NCI-H2196 (cell line): ENCODE measurements around the gene EFCAB11.

Experiments
- DNase-seq: peaks from one replicate; lab custom pipeline; 2025; ENCODE audit not compliant: unreplicated experiment; lab: John Stamatoyannopoulos, UW

The EFCAB11 gene

GRCh38 chr14:89957791-89958190, 3.3 kb upstream of the EFCAB11 start:
- no peak for DNase-seq

DNA sequence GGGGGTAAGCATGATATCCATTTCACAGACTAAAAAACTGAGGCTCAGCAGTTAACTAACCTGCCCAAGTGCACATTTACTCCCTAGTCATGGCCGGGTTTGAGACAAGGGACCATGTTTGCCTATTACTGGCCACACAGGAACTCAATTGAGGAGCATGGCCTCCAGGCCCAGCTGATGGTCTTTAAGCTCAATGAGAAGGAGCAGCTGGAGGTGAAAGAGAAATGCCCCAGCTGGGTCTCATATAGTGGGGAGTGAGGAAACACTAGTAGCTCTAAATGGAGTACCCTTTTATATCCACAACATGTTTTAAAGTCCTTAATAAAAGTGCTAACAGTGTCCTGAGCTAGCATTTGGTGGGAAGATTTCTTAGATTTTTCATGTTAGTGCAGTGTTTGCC, 2.8 kb upstream of the EFCAB11 start:
- no peak for DNase-seq

GRCh38 chr14:89956661-89957009, 2.1 kb upstream of the EFCAB11 start:
- DNase-seq: no peak

DNA sequence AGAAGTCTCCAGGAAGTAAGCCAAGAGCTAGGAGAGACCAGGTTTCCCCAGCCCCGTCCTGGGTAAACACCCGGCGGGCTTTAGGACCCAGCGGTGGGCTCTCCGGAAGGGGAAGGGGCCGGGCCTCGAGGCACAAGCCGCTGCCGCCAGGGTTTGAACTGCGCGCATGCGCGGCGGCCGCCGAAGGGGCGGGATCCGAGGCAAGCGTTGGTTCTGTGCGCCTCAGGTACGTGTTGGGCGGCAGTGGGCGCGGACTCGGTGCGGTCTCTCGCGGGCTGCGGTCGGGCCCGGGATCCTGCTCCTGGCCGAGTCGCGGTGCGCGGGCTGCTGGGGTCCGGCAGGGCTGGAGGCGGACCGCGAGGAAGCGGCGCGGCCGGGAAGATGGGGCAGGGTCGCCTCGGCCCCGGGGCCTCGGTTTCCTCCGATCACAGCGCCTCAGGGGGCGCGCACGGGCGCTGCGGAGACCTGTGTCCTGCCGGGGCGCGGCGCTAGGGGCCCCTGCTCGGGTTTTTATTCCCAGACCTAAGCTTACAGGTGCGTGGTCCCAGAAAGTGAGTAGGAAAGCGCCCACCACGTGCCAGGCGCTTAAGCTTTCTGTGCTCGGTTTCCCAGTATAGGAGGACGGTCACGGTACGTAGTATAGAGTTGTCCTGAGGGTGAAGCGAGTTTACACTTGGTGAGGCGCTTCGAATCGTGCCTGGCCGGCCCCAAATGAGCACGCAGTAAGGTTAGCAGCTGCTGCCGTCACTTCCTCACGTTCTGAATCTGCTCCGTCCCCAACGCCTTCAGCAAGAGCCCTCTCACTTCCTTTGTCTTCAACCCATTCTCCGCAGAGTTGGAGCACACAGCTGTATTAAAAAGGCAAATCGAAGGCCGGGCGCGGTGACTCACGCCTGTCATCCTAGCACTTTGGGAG, 1.5 kb upstream of the EFCAB11 start, which contains the start of gene TDP1:
TDP1 (plus strand) TSS at position 183 of the 916 bp plus-strand sequence. CDS start 7,188 bp downstream, outside the sequence.
- peak; percentile 90 for DNase-seq

GRCh38 chr14:89955022-89955744, 653 bp upstream of the EFCAB11 start:
- no peak for DNase-seq

DNA sequence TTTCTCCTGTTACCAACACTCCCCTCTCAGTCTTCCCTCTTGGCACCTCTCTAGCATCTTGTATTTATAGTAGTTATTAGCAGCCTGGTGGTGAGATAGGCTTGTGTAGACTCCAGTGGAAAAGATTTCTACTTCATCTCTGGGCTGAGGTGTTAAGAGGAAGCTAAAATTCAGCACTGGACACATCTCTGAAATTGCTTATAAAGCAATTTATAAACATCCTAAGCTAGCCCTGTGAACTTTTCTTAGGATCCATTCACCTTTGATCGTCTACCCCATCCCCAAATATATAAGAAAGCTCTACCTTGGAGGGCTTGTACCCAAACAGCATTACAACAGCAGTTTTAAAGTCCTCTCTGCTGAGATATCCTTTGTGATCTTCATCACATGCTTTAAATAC, 928 bp downstream of the EFCAB11 start:
- DNase-seq: no peak

DNA sequence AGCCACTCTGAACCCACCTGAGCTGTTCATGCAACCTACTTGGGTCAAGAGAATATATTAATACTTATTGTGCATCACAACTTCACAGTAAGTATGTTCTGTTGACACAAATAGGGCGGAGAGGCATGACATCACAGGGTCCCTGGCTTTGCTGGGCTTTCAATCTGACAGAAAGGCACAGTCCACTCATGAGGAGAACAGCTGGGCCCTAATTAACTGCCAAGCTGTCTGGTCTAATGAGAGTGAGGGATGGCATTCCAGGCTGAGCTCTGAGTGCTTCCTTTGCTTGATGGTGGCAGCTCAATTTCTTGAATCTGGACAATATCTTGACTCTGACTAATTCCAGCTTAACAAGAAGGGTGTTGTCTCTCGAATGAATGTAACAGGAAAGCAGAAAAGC, 2.0 kb downstream of the EFCAB11 start:
- DNase-seq: no peak

DNA sequence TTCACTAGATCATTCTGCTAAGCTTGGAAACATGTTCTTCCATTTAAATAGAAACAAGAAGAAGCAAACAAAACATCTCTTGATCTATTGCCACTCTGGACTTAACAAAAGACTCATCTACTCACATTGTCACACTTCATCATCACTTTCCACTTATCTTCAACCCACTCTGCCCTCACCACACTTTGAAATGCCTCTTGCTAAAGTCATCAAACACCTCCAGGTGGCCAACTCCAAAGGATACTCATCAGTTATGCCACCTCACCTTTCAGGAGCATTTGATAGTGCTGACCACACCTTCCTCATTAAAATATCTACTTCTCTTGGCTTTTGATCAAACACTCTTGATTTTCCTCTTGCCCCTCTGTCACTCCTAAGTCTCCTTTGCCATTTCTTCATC, 7.2 kb downstream of the EFCAB11 start:
- no peak for DNase-seq

DNA sequence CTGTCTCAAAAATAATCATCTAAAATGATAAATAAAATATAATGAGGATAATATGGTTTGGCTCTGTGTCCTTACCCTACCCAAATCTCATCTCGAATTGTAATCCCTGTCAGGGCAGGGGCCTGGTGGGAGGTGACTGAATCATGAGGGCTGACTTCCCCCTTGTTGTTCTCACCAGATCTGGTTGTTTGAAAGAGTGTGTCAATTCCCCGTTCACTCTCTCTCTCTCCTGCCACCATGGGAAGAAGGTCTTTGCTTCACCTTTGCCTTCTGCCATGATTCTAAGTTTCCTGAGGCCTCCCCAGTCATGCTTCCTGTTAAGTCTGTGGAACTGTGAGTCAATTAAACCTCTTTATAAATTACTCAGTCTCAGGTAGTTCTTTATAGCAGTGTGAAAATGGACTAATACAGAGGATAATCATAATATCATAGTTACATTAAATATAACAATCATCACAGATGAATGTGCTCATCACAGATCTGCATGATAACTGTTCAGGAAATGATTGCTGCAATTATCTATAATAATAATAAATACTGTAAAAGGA, 12.6 kb downstream of the EFCAB11 start:
- no peak for DNase-seq

DNA sequence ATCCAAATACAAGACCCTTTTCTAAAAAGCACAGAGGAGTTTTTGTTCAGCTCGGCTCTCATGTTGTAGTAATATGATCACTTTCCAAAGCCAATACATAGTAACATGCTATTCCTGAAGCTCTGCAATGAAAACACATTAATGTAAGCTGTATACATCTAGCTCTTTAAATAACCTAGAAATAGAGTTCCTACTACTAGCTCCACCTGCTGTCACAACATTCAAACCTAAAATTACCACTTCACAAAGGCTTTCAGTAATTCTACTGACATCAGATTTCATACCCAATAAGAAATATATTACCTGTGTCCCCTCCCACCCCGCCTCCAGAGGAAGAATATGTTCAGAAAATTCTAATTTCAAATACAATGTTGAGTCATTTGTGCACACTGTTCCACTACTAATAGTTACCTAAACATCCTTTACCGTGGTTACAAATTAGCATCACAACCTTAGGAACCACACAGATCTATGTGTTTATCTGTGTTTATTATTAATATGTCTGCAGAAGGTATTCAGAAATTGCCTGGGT, 17.8 kb downstream of the EFCAB11 start:
- DNase-seq: no peak

DNA sequence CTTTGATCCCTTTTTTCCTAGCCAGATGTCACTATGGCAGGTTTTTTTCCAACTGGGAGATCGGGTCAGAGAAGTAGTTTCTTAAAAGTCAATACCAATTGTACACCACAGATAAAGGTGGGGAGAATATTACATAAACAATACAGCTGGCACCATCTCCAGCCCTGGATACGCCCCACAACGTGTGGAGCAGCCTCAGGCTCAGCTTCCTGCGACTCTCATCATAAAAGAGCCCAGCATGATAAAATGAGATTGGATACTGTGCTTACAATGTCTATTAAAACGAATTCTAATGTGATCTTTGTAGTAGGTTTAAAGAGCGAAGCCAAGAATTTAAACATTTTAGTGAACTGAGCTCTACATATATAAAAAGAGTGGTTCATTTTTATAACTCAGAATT, 21.5 kb downstream of the EFCAB11 start:
- no peak for DNase-seq

GRCh38 chr14:89927186-89927865, 27.2 kb downstream of the EFCAB11 start:
- no peak for DNase-seq

- no peak for DNase-seq
These were observed 27.8 kb downstream of the EFCAB11 start for GRCh38 chr14:89926694-89927093.

GRCh38 chr14:89924268-89924667, 30.3 kb downstream of the EFCAB11 start:
- no peak for DNase-seq

- no peak for DNase-seq
These were observed 32.3 kb downstream of the EFCAB11 start for GRCh38 chr14:89922031-89922907.

DNA sequence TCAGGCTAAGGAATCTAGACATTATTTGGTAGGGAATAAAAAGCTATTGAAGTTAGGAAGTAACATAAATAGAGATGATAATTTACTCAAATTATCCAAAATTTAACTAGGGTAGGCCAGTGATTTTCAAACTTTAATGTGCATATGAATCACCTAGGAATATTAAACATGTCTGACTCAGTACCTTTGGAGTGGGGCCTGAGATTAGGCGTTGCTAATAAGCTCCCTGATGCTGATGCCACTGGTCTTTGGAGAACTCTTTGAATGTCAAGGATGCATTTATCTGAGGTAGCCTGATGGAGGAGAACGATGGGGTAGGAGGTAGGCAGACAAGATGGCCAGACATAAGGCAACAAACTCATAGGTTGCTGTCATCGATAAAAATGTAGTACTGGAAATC, 33.2 kb downstream of the EFCAB11 start:
- DNase-seq: no peak

GRCh38 chr14:89920056-89920455, 34.5 kb downstream of the EFCAB11 start:
- DNase-seq: no peak

GRCh38 chr14:89918721-89919120, 35.8 kb downstream of the EFCAB11 start:
- DNase-seq: no peak

DNA sequence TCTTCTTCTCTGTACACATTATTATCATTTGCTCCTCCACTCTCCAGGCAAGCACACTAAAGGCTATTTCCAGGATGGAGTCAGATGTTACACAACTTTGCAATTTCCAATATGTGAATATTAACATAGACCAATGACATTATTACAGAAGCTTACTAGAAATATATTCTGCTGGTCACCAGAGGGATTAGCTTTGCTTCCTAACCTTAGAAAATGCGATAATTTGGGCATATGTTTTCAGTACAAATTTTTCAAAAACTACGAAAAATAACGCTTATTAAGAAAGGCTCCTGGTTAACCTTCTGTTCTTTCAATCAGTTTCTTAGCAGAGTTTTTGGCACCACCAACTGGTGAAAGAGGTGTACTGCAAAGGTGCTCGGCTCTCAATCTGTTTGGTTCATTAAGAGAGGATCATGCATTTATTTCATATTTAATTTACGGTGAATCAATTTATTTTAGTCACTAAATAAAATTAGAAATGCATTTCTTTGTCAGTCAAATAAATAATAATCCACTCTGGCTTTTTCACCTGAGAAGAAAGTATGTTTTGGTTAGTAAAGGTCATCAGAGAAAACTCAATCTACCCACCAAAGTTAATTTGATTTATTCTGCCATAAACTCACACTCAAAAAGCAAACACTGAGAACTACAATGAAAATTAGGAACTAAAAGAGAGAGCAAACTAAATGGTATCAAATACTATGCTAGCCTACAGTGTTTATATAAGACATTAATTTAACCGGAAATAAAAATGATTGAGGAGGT, 39.2 kb downstream of the EFCAB11 start:
- DNase-seq: peak; percentile 36
